SW480 (cell line): ENCODE measurements around the gene ITPRID2.
"Not testable (repeated sequence)": the region's sequence is repeated elsewhere in the genome, so short reads cannot be mapped to it uniquely, and the experiment has no call there.

Experiments used
- DNase-seq: peaks from one replicate; pipeline ENCODE4 v3.0.0-alpha.2; 2016; ENCODE audit warnings: low spot score

Gene ITPRID2

DNA sequence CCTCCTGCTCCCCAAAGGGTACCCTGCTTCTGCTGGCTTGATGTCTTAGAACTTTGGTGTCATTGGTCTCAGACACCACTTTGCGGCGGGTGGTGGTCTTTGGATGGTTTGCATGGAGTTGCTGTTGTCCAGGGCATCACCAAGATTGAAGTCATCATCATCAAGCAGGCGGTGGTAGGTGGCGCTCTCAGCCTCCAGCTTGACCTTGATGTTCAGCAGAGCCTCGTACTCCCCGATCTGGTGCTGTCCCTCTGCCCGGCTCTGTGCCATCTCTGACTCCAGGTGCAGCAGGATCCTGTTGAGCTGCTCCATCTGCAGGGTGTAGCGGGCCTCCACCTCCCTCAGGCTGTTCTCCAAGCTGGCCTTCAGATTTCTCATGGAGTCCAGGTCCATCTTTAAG lies 69.6 kb downstream of the ITPRID2 start:
- not testable (repeated sequence) for DNase-seq

DNA sequence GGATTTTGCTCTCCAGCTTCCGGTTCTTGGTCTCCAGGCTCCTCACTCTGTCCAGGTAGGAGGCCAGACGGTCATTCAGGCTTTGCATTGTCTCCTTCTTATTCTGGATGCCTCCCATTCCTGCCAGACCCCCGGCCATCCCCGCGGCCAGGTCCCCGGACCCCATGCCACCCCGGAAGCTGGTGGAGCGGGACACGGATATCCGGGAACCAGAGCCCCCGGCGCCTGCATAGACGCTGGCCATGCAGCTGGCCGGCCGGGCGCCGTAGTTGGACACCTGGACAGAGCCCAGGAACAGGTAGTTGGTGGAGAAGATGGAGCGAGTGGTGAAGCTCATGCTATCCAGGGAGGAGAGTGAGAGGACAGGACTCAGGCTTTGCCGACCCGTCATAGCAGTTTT lies 70.6 kb downstream of the ITPRID2 start:
- DNase-seq: no peak

DNA sequence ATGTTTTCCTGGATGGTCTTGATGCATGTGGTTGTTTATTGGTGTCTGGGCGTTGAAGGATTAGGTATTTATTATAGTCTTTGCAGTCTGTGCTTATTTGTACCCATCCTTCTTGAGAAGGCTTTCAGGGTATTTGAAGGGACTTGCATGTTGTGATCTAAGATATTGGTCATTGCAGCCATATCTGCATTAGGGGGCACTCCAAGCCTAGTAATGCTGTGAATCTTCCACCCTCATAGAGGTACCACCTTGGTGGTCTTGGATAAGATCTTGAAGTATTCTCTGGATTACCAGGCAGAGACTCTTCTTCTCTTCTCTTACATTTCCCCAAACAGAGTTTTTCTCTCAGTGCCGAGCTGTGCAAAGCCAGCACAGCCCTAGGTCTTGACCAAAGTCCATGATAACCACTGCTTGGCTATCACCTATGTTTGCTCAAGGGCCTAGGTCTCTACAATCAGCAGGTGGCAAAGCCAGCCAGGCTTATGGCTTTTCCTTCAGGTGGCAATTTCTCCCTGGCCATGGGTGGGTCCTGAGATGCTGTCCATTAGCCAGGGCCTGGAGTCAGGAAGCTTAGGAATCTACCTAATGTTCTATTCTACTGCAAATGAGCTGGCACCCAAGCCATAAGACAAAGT lies 78.7 kb downstream of the ITPRID2 start:
- DNase-seq: no peak

DNA sequence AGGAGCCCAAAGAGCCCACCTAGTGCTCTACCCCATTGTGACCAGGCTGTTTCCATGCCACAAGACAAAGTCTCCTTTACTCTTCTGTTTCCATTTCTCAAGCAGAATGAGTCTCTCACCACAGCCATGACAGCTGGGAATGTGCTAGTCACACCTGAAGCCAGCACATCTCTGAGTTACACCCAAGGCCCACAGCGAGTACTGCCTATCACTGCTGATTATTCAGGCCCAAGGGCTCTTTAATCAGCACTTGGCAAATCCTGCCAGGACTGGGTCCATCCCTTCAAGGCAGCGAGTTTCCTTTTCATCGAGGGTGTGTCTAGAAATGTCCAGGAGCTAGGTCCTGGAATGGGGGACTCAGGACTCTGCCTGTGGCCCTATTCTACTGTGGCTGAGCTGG lies 79.5 kb downstream of the ITPRID2 start:
- DNase-seq: no peak

DNA sequence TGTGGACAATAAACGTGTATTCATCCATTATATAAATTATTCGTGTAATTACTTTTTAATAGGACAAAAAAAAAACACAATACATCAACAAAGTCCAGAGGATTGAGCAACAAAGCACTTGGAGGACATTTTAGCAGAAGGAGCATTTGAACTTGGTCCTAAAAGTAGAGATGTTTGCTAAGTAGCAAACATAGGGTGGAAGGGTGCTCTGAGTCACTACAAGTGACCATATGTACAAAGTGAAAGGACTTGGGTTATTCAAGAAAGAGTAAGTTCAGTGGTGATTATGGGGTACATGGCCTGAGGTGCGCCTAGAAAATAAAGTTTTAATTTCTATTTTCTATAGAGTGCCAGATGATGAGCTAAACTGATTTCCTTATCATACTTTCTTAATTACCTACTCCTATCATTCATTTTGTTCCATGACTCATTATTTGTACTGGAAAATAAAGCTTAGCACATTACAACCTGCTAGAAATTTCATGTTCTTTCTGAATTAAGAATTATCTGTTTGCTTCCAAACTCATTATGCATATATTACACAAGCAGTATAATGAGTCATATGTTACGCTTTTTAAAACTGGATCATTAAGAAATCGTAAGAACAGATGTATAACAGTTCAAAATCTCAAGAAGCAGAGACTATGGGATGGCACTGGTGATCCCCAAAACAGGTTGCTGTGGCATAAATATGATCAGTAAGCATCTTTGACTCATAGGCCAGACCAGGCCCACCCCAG lies 81.1 kb downstream of the ITPRID2 start:
- no peak for DNase-seq

DNA sequence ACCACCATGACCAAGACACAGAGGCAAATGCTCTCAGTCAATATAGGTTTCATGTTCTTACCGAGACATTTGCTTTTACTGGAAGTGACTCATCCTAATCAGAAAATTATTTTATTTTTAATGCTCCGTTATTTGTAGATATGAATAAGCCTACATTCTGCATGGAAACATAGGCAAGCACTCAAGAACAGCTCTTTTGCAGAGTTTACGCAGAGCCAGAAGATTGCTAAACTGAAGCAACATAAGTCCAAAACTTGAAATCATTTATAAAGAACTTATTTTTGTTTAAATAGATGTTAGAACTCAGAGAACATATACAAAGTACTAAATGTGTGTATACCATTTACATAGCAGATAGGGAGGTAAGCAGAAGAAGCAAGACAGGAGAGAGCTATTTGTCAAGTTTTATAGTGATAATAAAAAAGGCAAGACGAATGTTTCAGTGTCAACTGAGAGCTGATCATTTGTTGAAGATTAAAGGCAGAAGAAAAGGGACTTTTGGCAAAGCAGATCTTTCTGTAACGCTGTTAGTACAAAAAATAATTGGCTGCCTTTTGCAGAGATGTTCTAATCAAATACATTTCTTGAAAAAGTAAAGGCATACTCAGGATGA lies 81.7 kb downstream of the ITPRID2 start:
- no peak for DNase-seq

DNA sequence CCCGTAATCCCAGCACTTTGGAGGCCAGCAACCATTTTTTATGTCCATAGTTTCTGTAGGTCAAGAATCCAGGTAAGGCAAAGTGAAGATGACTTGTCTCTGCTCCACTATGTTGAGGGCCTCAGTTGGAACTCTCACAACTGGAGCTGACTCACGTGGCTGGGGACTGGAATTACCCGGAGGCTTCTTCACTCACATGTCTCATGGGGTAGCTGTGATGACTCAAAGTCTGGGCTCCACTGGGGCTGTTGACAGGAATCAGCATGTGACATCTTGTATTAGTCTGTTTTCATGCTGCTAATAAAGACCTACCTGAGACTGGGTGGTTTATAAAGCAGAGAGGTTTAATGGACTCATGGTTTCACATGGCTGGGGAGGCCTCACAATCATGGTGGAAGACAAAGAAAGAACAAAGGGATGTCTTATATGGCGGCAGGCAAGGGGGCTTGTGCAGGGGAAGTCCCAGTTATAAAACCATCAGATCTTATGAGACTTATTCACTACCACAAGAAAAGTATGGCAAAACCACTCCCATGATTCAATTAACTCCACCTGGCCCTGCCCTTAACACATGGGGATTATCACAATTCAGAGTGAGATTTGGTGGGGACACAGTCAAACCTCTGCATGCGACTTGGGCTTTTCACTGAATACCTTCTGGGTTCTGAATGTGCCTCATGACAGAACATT lies 86.3 kb downstream of the ITPRID2 start:
- DNase-seq: no peak

DNA sequence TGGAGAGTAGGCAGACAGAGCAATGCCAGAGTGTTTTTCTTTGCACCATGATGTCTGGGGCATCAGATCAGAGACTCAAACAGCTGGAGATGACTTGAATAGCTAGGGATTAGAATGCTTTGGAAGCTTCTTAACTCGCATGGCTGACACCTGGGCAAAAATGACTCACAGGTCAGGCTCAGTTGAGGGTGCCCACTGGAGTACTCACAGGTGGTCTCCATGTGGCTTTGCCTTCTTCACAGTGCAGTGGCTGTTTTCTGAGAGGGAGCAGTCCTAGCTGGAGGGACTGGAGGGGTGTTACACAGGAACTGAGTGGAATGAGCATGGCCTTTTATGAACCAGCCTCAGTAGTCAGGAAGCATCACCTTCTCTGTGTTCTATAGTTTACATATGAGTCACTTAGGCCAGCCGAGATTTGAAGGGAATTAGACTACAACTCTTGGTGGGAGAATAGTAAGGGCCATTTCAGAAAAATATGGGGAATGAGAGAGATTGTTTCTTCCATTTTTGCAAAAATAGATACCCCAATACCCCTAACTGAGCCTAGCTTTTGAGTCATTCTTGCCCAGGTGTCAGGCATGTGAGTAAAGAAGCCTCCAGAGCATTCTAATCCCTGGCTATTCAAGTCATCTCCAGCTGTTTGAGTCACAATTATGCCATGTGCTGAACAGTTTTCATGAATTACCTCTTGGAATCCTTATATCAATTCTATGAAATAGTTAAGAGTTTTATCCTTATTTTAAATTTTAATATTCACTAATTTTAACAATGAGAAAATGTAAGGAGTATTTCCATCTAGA lies 87.0 kb downstream of the ITPRID2 start:
- DNase-seq: no peak
